ENCODE data around the gene SNX9.

SNX9 gene

GRCh38 chr6:157978021-157978783, 155.2 kb downstream of the SNX9 start:
- no peak for DNase-seq (ENCODE audit: low read depth in 2 of 2)

GRCh38 chr6:157980288-157981131, 157.5 kb downstream of the SNX9 start:
- DNase-seq (ENCODE audit: low read depth in 2 of 2): no peak

- DNase-seq (ENCODE audit: low read depth in 2 of 2): peak in 1 of 2 donors; percentile 21
Observed at GRCh38 chr6:157981132-157981394, 158.0 kb downstream of the SNX9 start.

- peak; percentile 75 to 81 for DNase-seq (ENCODE audit: low read depth in 2 of 2)
Observed at GRCh38 chr6:157981395-157982101, 158.5 kb downstream of the SNX9 start, which contains the start of gene SYNJ2. SYNJ2 (plus strand) TSS chr6:157981863; CDS start chr6:157981962, 99 bp downstream.

- DNase-seq (ENCODE audit: low read depth in 2 of 2): peak in 1 of 2 donors; percentile 23
Observed at GRCh38 chr6:157982102-157982562, 159.1 kb downstream of the SNX9 start.

GRCh38 chr6:157982563-157983405, 159.7 kb downstream of the SNX9 start:
- DNase-seq (ENCODE audit: low read depth in 2 of 2): no peak

GRCh38 chr6:157983406-157984119, 160.5 kb downstream of the SNX9 start:
- no peak for DNase-seq (ENCODE audit: low read depth in 2 of 2)

- DNase-seq (ENCODE audit: low read depth in 2 of 2): no peak
Observed at GRCh38 chr6:157984128-157984527, 161.1 kb downstream of the SNX9 start.

- no peak for DNase-seq (ENCODE audit: low read depth in 2 of 2)
Observed at GRCh38 chr6:157984686-157985225, 161.7 kb downstream of the SNX9 start.

GRCh38 chr6:157985378-157986155, 162.5 kb downstream of the SNX9 start:
- DNase-seq (ENCODE audit: low read depth in 2 of 2): no peak

GRCh38 chr6:157987788-157988699, 165.0 kb downstream of the SNX9 start:
- DNase-seq (ENCODE audit: low read depth in 2 of 2): no peak

- DNase-seq (ENCODE audit: low read depth in 2 of 2): no peak
Observed at GRCh38 chr6:157988700-157989063, 165.6 kb downstream of the SNX9 start.

GRCh38 chr6:157989541-157990289, 166.7 kb downstream of the SNX9 start:
- DNase-seq (ENCODE audit: low read depth in 2 of 2): no peak

- DNase-seq (ENCODE audit: low read depth in 2 of 2): no peak
Observed at GRCh38 chr6:157990321-157991066, 167.4 kb downstream of the SNX9 start.

GRCh38 chr6:157991067-157991432, 168.0 kb downstream of the SNX9 start:
- DNase-seq (ENCODE audit: low read depth in 2 of 2): no peak

- DNase-seq (ENCODE audit: low read depth in 2 of 2): no peak
Observed at GRCh38 chr6:157993076-157993475, 170.0 kb downstream of the SNX9 start.

- no peak for DNase-seq (ENCODE audit: low read depth in 2 of 2)
Observed at GRCh38 chr6:157994125-157994795, 171.2 kb downstream of the SNX9 start.
